HG02610 (cell line): ENCODE measurements around the gene CSTPP1.
"Not testable (repeated sequence)": the region's sequence is repeated elsewhere in the genome, so short reads cannot be mapped to it uniquely, and the experiment has no call there.

Experiments
- ATAC-seq: cut with Tn5 transposase; IDR thresholded peaks from one replicate; pipeline ENCODE4 v1.9.1; 2021; ENCODE audit warnings: mild to moderate bottlenecking, moderate library complexity; ENCODE audit not compliant: unreplicated experiment

The CSTPP1 gene

DNA sequence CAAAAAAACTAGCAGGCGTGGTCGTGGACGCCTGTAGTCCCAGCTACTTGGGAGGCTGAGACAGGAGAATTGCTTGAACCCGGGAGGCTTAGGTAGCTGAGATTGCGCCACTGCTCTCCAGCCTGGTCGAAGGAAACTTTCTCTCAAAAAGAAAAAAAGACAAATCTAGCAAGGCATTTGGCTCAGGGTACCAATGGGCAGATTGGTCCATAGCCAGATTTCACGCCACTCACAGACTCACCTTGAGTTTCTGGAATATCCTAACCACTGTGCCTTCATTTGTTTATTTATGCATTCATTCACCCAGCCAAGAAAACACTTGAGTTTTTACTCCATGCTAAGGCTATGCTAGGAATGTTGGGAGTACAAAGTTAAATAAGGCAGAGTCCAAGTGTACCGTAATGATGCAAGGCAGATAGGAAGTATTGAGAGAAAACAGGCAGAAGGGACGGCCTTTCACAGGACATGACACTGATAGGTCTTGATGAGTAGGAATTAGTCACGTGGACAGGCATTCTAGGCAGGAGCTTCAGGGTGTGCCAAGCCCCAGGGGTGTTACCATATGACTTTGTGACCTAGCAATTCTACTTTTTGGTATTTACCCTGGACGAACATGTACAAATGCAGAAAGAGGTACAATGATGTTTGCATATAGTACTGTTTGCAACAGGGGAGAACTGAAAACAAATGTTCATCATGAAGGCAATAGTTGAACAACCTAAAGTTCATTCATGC lies 252.7 kb downstream of the CSTPP1 start:
- no peak for ATAC-seq

DNA sequence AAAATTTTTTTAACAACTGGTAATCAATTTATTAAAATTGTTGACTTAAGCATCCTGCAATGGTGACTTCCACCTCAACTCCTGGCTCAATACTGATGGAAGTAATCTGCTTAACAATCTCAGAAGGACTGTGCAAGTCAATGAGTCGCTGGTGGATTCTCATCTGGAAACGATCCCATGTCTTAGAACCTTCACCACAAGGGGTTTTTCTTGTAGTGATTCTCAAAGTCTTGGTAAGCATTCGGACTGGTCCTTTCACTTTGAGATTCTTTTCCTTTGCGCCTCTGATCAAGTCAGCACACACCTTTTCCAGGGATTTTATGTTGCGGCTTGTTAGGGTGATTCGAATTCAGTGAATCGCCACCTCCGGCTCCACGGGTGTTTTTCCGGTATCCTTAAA lies 254.6 kb downstream of the CSTPP1 start:
- ATAC-seq = not testable (repeated sequence)

DNA sequence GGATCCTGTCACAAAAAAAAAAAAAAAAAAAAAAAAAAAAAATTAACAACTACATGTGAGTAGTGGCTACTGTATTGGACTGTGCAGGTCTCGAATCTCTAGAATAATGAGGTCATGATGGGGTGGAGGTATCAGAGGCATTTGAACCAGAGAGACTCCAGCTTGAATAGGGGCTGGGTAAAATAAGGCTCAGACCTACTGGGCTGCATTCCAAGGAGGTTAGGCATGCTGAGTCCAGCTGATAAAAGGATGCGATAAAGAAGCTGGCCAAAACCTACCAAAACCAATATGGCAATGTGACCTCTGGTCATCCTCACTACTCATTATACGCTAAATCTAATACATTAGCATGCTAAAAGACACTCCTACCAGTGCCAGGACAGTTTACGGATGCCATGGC lies 255.6 kb downstream of the CSTPP1 start:
- no peak for ATAC-seq

- ATAC-seq = not testable (repeated sequence)
These were observed 261.6 kb downstream of the CSTPP1 start for GRCh38 chr11:47198161-47198560.

DNA sequence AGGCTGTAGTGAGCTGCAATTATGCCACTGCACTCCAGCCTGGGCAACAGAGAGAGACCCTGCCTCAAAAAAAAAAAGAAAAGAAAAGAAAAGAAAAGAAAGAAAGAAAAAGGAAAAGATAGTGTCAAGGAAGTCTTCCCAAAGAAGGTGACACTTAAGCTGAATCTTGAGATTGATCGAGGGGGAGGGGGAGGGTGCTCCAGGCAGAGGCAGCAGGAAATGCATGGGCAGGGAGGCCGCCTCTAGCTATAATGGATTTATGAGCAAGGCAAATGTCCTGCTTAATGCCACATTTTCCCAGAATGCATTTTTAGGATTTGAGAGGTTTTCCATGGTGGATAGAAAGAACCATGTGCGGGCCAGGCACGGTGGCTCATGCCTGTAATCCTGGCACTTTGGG lies 264.5 kb downstream of the CSTPP1 start:
- ATAC-seq = no peak

GRCh38 chr11:47202576-47202975 lies 266.0 kb downstream of the CSTPP1 start:
- no peak for ATAC-seq

DNA sequence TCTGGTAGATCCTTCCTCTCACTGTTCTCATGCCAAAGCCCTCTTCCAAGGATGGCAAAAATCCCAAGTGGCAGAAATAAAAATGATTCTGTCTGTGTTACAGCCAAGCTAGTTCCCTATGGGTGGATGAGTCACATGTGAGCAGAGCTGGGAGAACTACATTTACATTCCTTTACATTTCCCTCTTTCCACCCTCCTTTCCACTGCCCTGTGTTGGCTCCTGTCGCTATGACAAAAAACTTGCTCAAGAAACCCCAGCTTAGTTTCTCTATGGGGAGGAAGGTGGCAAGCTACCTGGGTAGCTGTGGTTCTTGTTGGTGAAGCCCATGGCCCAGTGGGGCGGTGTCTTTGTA lies 268.1 kb downstream of the CSTPP1 start:
- ATAC-seq = no peak

DNA sequence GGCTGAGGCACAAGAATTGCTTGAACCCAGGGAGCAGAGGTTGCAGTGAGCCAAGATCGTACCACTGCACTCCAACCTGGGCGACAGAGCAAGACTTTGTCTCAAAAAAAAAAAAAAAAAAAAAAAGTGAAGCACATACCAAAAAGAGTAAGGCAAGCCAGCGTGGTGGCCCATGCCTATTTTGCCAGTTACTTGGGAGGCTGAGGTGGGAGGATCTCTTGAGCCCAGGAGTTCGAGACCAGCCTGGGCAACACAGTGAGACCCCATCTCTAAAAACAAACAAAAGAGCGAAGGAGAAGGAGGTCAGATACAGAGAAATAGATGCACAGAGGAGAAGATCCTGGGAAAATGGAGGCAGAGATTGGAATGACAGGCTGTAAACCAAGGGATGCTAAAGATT lies 270.0 kb downstream of the CSTPP1 start:
- ATAC-seq = not testable (repeated sequence)

DNA sequence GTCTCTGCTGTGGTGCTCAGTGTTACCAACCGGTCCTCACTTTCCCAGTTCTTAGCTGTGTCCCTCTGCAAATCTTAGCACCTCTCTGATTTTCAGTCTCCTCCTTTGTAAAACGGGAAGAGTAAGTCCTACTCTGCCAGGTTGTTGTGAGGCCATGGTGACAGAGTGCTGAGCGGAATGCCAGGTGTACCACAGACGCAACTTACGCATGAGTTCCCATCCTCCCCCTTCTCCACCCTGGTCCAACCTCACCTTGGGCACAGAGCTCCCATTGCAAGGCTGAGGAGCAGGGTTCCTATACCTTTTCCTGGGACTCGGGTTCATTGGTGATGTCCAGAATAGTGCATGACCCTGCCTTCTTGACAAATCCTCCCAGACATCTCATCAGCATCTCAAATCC lies 270.9 kb downstream of the CSTPP1 start:
- no peak for ATAC-seq

- ATAC-seq = not testable (repeated sequence)
These were observed 271.5 kb downstream of the CSTPP1 start for GRCh38 chr11:47208008-47208552.

GRCh38 chr11:47208628-47209027 lies 272.1 kb downstream of the CSTPP1 start:
- no peak for ATAC-seq
